Measurements from ENCODE around the gene PLB1.

DNA sequence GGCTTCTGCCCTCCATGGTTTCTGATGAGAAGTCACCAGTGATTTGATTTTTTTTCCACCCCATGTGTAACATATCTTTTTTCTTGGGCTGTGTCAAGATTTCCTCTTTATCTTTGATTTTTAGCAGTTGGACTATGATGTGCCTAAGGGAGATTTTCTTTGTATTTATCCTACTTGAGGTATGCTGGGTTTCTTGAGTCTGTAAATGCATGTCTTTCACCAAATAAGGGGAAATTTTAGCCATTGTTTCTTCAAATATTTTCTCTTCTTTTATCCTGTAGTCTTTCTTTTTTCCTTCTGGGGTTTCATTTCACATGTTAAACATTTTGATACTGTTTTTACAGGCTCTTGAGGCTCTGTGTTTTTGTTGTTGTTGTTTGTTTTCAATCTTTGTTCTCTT, 33.7 kb upstream of the PLB1 start:
- TF ChIP-seq CTCF (IDR thresholded peaks at IDR 0.05; ENCODE audit: low read length) (no peak), EZH2 (IDR thresholded peaks at IDR 0.05; ENCODE audit: borderline replicate concordance, low read length) (no peak)

Data from OCI-LY1 (cell line).